Activated CD8-positive, alpha-beta memory T cell treated with anti-CD3 and anti-CD28 coated beads, Interleukin-2, amount 10 ng/mL, durations not matched to agents 7 days and 5 days (primary cell): ENCODE data around the gene TEKTIP1. TPM values are rescaled to one million over a fixed set of nuclear protein-coding genes. Genes with fewer than 3 reads are reported as not detected.
"Not testable (repeated sequence)": the region's sequence is repeated elsewhere in the genome, so short reads cannot be mapped to it uniquely, and the experiment has no call there.

Source experiments
- ATAC-seq: fragments of 150-1000 bp; cut with Tn5 transposase; one replicate; pipeline ENCODE4 v1.10.0; 2021; ENCODE audit warnings: moderate library complexity
- CTCF ChIA-PET: fragments of 350-600 bp; sonication (Branson Sonifier 250); formaldehyde crosslinking; loops from one replicate; lab custom pipeline; 2021; ENCODE audit warnings: antibody characterized with exemption; lab: Charles Lee
- DNase-seq: peaks from one replicate; pipeline ENCODE4 v3.0.0-alpha.2; 2020
- H3K27ac Mint-ChIP-seq: one replicate; pipeline ENCODE4 v1.8.0; 2021; ENCODE audit warnings: mild to moderate bottlenecking, mixed read lengths
- H3K27me3 Mint-ChIP-seq: one replicate; pipeline ENCODE4 v1.8.0; 2021; ENCODE audit warnings: mixed read lengths
- H3K36me3 Mint-ChIP-seq: one replicate; pipeline ENCODE4 v1.8.0; 2021; ENCODE audit warnings: mild to moderate bottlenecking, mixed read lengths
- H3K4me1 Mint-ChIP-seq: one replicate; pipeline ENCODE4 v1.8.0; 2021; ENCODE audit warnings: mixed read lengths
- H3K4me3 Mint-ChIP-seq: one replicate; pipeline ENCODE4 v1.8.0; 2021; ENCODE audit warnings: mild to moderate bottlenecking, moderate library complexity, mixed read lengths
- H3K9me3 Mint-ChIP-seq: one replicate; pipeline ENCODE4 v1.8.0; 2022; ENCODE audit warnings: low read depth, mixed read lengths
- total RNA-seq, 2 experiments: library from RNA; stranded (reverse); gene quantifications; one replicate each; pipeline ENCODE4 v1.2.3, GENCODE V29; 2021

TEKTIP1 gene
- total RNA-seq, 2 experiments from 2014 or later: 5.7 to 7.2 TPM

- CTCF ChIA-PET: no interaction called here
- Mint-ChIP-seq H3K4me3 (no peak overlapping the region), H3K27me3 (no peaks in the 10 kb centered on the region), H3K9me3 (no peaks in the 10 kb centered on the region), H3K4me1 (peaks cover 6% of the 10 kb centered on the region), H3K36me3 (peaks cover 15% of the 10 kb centered on the region), H3K27ac (no peak overlapping the region)
- ATAC-seq (no peak), DNase-seq (no peak)
Observed at GRCh38 chr19:3522421-3523360, 16.3 kb upstream of the TEKTIP1 start.

DNA sequence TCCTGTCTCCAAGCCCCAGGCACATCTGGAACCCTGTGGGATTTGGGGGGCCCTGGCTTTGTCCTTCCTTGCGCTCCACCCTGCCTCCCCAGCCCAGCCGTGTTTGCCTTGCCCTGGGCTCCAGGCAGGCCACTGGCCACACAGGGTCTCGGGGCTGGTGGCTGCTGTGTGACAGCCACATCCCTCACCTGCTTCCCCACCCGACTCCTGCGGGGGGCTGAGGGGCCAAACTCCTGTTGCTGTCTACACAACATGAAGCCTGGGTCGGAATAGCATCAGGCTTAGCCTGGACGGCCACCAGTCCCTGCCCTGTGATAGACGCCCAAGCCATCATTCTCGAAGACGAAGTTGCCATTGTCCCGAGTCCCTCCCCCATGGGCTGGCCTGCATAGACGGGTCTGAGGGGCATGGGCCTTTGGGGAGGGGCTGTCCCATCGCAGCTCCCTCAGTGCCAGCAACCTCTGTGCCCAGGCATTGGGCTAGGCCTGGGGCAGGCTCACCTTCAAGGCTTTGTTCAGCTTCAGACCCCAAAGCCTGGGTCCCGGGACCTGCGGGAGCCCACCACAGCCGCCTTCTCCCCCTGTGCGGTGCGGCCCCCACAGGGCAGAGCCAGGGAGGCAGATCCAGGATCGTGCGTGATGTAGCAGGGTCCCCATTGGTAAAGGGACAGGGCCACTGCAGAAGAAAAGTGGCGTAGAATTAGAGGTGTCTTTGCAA, 15.5 kb upstream of the TEKTIP1 start:
- Mint-ChIP-seq H3K4me1 (peaks cover 4% of the 10 kb centered on the region), H3K27me3 (no peaks in the 10 kb centered on the region), H3K4me3 (no peak overlapping the region), H3K9me3 (no peaks in the 10 kb centered on the region), H3K36me3 (peaks cover 15% of the 10 kb centered on the region), H3K27ac (no peak overlapping the region)
- no peak for ATAC-seq
- CTCF ChIA-PET: no interaction called here
- DNase-seq: no peak

DNA sequence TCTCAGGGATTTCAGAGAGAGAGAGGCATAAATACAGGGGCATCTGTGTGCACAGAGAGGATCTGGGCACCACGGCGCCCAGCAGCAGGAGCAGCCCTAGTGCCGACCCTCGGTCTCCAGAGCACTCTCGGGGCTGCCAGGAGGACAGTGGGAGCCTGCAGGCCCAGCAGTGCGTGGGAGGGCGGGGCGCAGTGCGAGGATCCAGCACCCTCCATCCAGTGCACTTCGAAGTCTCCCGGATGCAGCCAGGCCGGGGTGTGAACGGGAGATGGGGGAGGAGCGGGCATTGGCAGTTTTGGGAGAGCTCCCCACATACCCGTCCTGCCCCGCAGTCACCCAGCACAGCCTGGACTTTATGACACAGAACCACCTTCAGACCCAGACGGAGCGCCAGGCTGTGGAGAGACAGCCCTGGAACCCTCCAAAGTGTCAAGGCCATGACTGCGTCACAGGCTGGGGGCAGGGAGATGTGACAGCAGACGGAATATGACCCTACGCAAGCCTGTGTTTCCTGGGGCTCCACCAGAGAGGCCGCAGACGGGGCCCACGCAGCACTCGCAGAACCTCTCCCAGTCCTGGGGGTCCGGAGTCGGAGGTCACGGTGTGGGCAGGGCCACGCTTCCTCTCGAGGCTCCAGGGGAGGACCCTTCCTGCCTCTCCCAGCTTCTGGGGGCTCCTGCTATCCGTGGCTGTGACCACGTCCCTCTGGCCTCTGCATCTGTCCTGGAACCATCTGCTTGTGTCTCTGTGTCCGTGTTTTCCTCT, 14.7 kb upstream of the TEKTIP1 start:
- ATAC-seq (no peak), DNase-seq (no peak)
- Mint-ChIP-seq H3K27me3 (no peaks in the 10 kb centered on the region), H3K27ac (no peak overlapping the region), H3K4me1 (peaks cover 4% of the 10 kb centered on the region), H3K4me3 (no peak overlapping the region), H3K9me3 (no peaks in the 10 kb centered on the region), H3K36me3 (peaks cover 15% of the 10 kb centered on the region)
- CTCF ChIA-PET: no interaction called here

- H3K9me3 Mint-ChIP-seq: no peaks in the 10 kb centered on the region
- CTCF ChIA-PET: no interaction called here
- H3K27ac Mint-ChIP-seq: no peak overlapping the region
- no peak overlapping the region for H3K4me3 Mint-ChIP-seq
- H3K27me3 Mint-ChIP-seq: no peaks in the 10 kb centered on the region
- peaks cover 15% of the 10 kb centered on the region for H3K36me3 Mint-ChIP-seq
- ATAC-seq (no peak), DNase-seq (no peak)
- peaks cover 4% of the 10 kb centered on the region for H3K4me1 Mint-ChIP-seq
Observed at GRCh38 chr19:3524904-3525451, 14.0 kb upstream of the TEKTIP1 start.

- peaks cover 16% of the 10 kb centered on the region for H3K36me3 Mint-ChIP-seq
- CTCF ChIA-PET: interaction anchor here (0.5 to 1.0 kb wide), 2 partner anchors 30 to 741 kb away, joined by 3 read pairs; no protein-coding TSS in a partner anchor
- H3K4me3 Mint-ChIP-seq: no peak overlapping the region
- no peak overlapping the region for H3K27ac Mint-ChIP-seq
- DNase-seq (no peak), ATAC-seq (no peak)
- no peaks in the 10 kb centered on the region for H3K4me1 Mint-ChIP-seq
- H3K27me3 Mint-ChIP-seq: no peaks in the 10 kb centered on the region
- no peaks in the 10 kb centered on the region for H3K9me3 Mint-ChIP-seq
Observed at GRCh38 chr19:3526507-3527237, 12.3 kb upstream of the TEKTIP1 start.

- ATAC-seq (no peak), DNase-seq (no peak)
- H3K27ac Mint-ChIP-seq: no peak overlapping the region
- H3K9me3 Mint-ChIP-seq: no peaks in the 10 kb centered on the region
- no peaks in the 10 kb centered on the region for H3K4me1 Mint-ChIP-seq
- H3K27me3 Mint-ChIP-seq: no peaks in the 10 kb centered on the region
- CTCF ChIA-PET: interaction anchor here (0.5 kb wide), 1 partner anchor 741 kb away, joined by 3 read pairs; no protein-coding TSS in a partner anchor
- H3K36me3 Mint-ChIP-seq: peaks cover 13% of the 10 kb centered on the region
- H3K4me3 Mint-ChIP-seq: no peak overlapping the region
Observed at GRCh38 chr19:3527238-3527910, 11.6 kb upstream of the TEKTIP1 start.

DNA sequence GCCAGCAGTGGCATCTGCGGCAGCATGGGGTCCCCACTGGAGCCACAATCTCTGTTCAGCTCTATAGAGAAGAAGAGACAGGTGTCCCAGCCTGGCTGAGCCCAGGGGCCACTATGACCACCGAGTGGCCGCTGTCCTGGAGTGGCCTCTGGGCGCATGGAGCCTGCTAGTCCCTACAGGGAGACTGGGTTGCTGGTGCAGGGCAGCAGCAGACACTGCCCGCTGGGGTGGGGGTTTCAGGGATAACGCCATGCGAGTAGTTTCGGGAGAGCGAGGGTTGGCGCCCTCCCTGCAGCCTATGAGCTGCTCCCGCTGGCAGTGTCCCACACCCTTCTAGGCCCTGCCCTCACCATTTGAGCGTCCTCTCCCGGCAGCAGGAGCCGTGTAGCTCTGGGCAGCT, 10.9 kb upstream of the TEKTIP1 start:
- Mint-ChIP-seq H3K4me3 (no peak overlapping the region), H3K4me1 (no peaks in the 10 kb centered on the region), H3K36me3 (peaks cover 13% of the 10 kb centered on the region), H3K9me3 (no peaks in the 10 kb centered on the region), H3K27me3 (no peaks in the 10 kb centered on the region), H3K27ac (no peak overlapping the region)
- CTCF ChIA-PET: no interaction called here
- DNase-seq (no peak), ATAC-seq (no peak)

DNA sequence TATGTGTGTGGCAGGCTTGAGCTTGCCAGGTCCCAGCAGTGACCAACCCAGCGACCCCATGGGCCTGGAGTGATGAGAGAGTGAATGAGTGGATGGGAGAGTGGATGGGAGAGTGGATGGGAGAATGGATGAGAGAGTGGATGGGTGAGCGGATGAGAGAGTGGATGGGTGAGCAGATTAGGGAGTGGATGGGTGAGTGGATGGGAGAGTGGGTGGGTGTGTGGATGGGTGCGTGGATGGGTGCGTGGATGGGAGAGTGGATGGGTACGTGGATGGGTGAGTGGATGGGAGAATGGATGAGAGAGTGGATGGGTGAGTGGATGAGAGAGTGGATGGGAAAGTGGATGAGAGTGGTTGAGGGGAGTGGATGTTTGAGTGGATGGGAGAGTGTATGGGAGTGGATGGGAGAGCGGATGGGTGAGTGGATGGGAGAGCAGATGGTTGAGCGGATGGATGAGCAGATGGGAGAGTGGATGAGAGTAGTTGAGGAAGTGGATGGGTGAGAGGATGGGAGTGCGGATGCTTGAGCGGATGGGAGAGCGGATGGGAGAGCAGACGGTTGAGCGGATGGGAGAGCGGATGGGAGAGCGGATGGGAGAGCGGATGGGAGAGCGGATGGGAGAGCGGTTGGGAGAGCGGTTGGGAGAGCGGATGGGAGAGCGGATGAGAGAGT, 10.3 kb upstream of the TEKTIP1 start:
- CTCF ChIA-PET: no interaction called here
- Mint-ChIP-seq H3K27me3 (no peaks in the 10 kb centered on the region), H3K36me3 (peaks cover 15% of the 10 kb centered on the region), H3K4me3 (no peak overlapping the region), H3K9me3 (no peaks in the 10 kb centered on the region), H3K27ac (no peak overlapping the region), H3K4me1 (no peaks in the 10 kb centered on the region)
- no peak for DNase-seq
- no peak for ATAC-seq

DNA sequence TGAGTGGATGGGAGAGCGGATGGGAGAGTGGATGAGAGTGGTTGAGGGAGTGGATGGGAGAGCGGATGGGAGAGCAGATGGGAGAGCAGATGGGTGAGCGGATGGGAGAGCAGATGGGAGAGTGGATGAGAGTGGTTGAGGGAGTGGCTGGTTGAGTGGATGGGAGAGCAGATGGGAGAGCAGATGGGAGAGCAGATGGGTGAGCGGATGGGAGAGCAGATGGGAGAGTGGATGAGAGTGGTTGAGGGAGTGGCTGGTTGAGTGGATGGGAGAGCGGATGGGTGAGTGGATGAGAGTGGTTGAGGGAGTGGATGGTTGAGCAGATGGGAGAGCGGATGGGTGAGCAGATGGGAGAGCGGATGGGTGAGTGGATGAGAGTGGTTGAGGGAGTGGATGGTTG, 9.7 kb upstream of the TEKTIP1 start:
- H3K4me1 Mint-ChIP-seq, H3K27me3 Mint-ChIP-seq, H3K9me3 Mint-ChIP-seq, CTCF ChIA-PET, H3K4me3 Mint-ChIP-seq, DNase-seq, H3K27ac Mint-ChIP-seq, ATAC-seq: not testable (repeated sequence)
- H3K36me3 Mint-ChIP-seq: peaks cover 16% of the 10 kb centered on the region

GRCh38 chr19:3530389-3530788, 8.6 kb upstream of the TEKTIP1 start:
- CTCF ChIA-PET: no interaction called here
- Mint-ChIP-seq H3K36me3 (peaks cover 19% of the 10 kb centered on the region), H3K4me3 (no peak overlapping the region), H3K27me3 (no peaks in the 10 kb centered on the region), H3K4me1 (no peaks in the 10 kb centered on the region), H3K9me3 (no peaks in the 10 kb centered on the region), H3K27ac (no peak overlapping the region)
- ATAC-seq (no peak), DNase-seq (no peak)

GRCh38 chr19:3531716-3532115, 7.3 kb upstream of the TEKTIP1 start:
- ATAC-seq: no peak
- Mint-ChIP-seq H3K4me1 (no peaks in the 10 kb centered on the region), H3K9me3 (no peaks in the 10 kb centered on the region), H3K27me3 (no peaks in the 10 kb centered on the region), H3K36me3 (peaks cover 22% of the 10 kb centered on the region), H3K4me3 (no peak overlapping the region), H3K27ac (no peak overlapping the region)
- DNase-seq: no peak
- CTCF ChIA-PET: interaction anchor here (1.2 kb wide), 1 partner anchor 14 kb away, joined by 4 read pairs; no protein-coding TSS in a partner anchor
